GM18867 (cell line): ENCODE results near the gene OSBPL7.

Experiments used
- ATAC-seq: cut with Tn5 transposase; IDR thresholded peaks from one replicate; pipeline ENCODE4 v1.9.1; 2021; ENCODE audit warnings: mild to moderate bottlenecking, moderate library complexity; ENCODE audit not compliant: unreplicated experiment

The OSBPL7 gene

GRCh38 chr17:47807421-47807820 is 14.2 kb downstream of the OSBPL7 start:
- no peak for ATAC-seq

- no peak for ATAC-seq
Observed at GRCh38 chr17:47806913-47807255, 14.7 kb downstream of the OSBPL7 start.

GRCh38 chr17:47806026-47806912 is 15.3 kb downstream of the OSBPL7 start:
- no peak for ATAC-seq

DNA sequence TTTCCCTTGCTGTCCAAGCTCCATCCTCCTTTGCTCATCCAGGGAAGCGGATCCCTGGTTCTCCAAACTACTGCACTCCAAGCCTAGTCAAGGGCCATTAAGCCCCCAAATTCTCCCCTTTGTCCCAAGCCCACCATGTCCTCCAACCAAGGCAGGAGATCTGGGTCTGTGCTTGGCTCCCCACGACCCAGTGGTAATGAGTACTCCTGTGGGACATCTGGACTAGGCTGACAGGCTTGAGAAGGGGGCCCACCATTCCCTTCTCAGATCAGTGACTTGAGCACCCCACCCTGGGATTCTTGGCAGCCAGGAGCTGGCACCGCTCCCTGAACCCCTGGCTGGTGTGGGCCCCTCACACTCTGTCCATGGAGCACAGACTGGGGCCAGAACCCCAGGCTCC is 17.1 kb downstream of the OSBPL7 start:
- ATAC-seq, result no peak

DNA sequence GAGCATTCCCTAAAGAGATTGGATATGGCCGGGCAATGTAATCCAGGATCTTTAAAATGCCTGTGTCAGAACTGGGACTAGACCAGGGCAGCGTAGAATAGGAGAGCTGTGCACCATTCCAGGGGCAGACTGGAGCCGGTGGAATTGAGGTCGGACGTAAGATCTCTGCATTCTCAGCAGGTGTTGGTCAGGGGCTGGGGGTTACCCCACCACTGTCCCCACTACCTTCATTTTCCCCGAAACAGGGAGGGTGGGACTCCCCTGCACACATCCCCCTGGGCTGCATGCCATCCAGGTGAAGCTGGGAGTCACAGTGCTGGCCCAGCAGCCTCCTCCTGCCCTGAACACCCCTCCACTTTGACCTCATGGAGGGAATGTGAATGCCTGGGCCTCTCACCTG is 17.8 kb downstream of the OSBPL7 start:
- ATAC-seq, result no peak

- ATAC-seq, result no peak
Observed at GRCh38 chr17:47803201-47803600, 18.4 kb downstream of the OSBPL7 start.

DNA sequence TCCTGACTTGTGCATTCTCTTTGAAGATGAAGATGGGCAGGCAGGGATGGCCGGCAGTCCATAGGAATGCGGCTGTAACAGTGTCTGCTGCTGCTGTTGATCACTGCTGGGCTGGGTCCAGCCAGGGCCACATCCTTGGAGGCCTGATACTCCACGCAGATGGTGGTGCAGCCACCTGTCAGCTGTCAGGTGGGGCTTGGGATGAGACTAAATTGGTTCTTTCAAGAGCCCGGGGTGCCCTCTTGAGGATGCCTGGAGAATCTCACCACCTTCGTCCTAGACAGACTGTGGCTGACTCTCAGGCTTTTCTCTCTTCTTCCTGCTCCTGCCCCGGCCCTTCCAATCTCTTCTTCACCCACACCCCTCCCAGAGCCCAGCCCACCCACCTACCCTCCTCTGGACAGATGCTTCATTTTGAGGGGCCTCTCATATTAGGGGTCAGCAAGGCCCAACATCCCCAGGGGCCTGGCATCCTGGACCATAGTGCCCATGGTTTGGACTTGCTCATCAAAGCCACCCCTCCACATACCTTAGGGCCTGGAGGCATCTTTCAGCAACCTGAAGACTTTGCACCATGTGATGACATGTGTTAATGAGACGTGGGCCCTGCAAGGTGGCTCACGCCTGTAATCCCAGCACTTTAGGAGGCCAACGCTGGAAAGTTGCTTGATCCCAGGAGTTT is 19.1 kb downstream of the OSBPL7 start:
- ATAC-seq, result peak; percentile 49

- ATAC-seq, result no peak
Observed at GRCh38 chr17:47801906-47802305, 19.7 kb downstream of the OSBPL7 start.

GRCh38 chr17:47801176-47801765 is 20.3 kb downstream of the OSBPL7 start:
- ATAC-seq, result no peak

GRCh38 chr17:47800686-47801085 is 20.9 kb downstream of the OSBPL7 start:
- no peak for ATAC-seq

- ATAC-seq, result no peak
Observed at GRCh38 chr17:47797797-47798196, 23.8 kb downstream of the OSBPL7 start.

DNA sequence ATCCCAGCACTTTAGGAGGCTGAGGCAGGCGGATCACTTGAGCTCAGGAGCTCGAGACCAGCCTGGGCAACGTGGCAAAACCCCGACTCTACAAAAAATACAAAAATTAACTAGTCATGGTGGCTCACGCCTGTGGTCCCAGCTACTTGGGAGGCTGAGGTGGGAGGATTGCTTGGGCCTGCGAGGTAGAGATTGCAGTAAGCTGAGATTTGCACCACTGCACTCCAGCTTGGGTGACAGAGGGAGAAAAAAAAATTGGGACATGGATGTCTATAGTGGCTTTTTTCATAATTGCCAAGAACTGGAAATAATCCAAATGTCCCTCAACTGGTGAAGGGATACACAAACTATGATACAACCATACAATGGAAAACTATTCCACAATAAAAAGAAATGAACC is 28.6 kb downstream of the OSBPL7 start:
- no peak for ATAC-seq

- ATAC-seq, result no peak
Observed at GRCh38 chr17:47792457-47792856, 29.1 kb downstream of the OSBPL7 start.

DNA sequence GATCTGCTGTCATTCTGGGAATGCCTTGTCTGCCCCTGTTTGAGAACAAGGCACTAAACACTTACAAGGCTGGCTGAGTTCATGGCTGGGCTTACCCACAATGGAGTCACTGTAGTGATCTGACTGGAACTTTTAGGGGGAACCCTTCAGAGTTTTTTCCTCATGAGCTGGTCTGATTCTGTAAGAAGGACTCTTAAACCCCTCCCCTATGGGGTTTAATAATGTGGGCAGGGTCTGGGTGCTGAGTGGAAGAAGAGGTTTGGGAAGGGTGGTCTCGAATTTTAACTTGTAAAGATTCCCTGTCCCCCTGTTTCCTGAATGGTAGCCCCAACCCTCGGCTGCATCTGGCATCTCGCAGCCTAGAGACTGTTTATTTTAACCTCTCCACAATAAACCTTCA is 30.6 kb downstream of the OSBPL7 start:
- ATAC-seq, result no peak

- no peak for ATAC-seq
Observed at GRCh38 chr17:47789611-47790561, 31.7 kb downstream of the OSBPL7 start.

DNA sequence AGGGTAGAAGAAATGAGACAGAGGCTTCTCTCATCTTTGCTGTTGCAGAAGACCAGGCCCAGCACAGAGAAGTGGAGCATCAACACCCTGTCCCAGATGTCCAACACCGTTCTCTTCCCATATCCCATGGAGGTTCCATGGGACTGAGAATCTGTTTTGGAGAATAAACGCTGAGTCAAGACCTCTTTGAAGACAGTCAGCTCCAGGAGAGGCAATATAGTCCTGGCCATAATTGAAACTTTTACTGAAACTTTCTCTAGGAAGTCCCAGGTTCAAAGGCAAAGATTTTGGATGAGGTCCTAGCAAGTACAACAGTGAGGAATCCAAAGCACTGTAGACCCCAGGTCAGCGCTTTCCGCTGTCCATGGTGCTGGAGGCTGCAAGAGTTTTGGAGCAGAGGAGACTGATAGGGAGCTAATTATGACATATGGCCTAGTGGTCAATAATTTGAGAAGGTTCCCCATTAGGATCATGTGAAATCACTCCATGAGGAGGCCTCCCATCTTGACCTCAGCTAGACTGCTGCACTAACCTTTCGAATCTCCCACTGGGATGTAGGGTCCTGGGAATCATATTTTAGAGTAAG is 36.0 kb downstream of the OSBPL7 start:
- no peak for ATAC-seq

DNA sequence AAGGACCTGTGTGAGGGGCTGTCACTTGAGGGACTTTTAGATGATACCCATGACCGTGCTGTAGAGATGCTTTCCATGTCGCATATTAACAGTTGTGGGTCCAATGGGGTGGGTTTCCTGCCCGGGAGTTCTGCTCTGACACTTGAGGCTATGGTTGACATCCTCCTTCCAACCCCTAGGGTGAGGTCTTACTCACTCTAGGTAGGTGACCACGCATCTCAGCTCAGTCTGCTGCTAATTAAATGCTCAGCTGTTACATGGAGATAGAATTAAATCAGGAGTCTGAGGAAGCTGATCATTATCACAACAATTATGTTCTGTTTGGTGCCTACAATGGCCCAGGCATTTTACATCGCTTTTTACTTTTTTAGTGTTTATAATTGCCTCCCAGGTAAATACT is 40.2 kb downstream of the OSBPL7 start:
- no peak for ATAC-seq

GRCh38 chr17:47778184-47778635 is 43.4 kb downstream of the OSBPL7 start:
- no peak for ATAC-seq

GRCh38 chr17:47776330-47777197 is 45.0 kb downstream of the OSBPL7 start:
- no peak for ATAC-seq
